Activated CD4-positive, alpha-beta T cell treated with anti-CD3 and anti-CD28 coated beads, Interleukin-2, Interleukin-4, amounts not matched to agents 100 ng/mL and 50 ng/mL, durations not matched to agents 16 hours and 8 hours (primary cell): ENCODE results near the gene PANK1.

Experiments
- DNase-seq: peaks from one replicate; pipeline ENCODE4 v3.0.0-alpha.2; 2020; ENCODE audit warnings: low spot score

The PANK1 gene

GRCh38 chr10:89615824-89616223 lies 29.2 kb downstream of the PANK1 start:
- no peak for DNase-seq

- DNase-seq, result no peak
Observed at GRCh38 chr10:89615112-89615511, 29.9 kb downstream of the PANK1 start.

- no peak for DNase-seq
Observed at GRCh38 chr10:89613582-89613981, 31.5 kb downstream of the PANK1 start.

- no peak for DNase-seq
Observed at GRCh38 chr10:89611282-89611681, 33.8 kb downstream of the PANK1 start.

GRCh38 chr10:89609833-89610346 lies 35.2 kb downstream of the PANK1 start:
- no peak for DNase-seq

GRCh38 chr10:89604200-89604599 lies 40.8 kb downstream of the PANK1 start:
- DNase-seq, result no peak

DNA sequence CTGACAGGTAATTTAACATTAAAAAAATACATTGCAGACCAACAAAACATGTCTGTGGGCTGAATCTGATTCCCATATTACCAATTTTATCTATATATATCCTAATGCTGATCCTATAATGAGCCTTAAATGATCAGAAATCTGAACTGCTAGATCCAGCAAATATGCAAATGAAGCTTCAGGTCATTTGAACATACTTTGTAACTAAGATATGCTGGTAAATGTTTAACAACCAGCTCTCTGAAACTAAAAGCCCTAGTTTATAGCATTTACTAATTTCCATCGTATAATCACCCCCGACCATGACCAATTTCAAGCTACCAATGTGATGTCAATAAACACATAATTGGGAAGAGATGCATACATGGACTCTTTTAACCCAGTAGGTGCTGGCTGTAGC lies 42.1 kb downstream of the PANK1 start:
- DNase-seq, result no peak

- no peak for DNase-seq
Observed at GRCh38 chr10:89601728-89602361, 43.2 kb downstream of the PANK1 start.

DNA sequence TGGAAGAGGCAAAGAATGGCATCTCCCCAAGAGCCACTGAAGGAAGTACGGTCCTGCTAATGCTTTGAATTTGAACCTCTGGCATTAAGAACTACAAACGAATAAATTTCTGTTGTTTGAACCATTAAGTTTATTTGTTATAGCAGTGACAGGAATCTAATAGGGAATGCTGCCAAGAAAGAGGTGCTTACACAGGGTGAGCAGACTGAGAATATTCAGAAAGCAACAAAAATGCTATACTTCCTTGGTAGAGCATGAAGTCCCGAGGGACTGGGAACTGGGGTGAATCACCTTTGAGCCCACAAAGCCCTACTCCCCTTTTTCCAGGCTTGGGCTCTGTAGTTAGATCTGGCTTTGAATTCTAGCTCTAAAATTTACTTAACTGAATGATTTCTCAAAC lies 45.0 kb downstream of the PANK1 start:
- no peak for DNase-seq

DNA sequence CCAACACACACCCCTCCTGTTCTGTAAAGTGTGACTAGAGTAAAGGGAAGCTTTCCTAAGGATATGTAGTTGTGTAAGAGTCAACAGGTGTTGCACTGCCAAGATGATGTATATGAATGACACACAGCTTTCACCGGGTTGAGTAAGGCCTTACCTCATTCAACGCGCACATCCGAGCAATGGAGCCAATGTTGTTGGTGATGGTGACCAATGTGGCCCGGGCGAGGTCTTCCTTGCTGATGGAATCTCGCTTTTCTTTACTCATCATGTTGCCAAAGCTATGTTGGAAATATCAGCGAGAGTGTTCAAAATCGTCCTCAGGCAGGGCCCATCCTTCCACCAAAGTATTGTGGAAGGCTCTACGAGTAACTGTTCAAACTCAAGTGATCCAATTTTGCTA lies 52.0 kb downstream of the PANK1 start:
- DNase-seq, result no peak

GRCh38 chr10:89592539-89592938 lies 52.5 kb downstream of the PANK1 start:
- DNase-seq, result no peak

DNA sequence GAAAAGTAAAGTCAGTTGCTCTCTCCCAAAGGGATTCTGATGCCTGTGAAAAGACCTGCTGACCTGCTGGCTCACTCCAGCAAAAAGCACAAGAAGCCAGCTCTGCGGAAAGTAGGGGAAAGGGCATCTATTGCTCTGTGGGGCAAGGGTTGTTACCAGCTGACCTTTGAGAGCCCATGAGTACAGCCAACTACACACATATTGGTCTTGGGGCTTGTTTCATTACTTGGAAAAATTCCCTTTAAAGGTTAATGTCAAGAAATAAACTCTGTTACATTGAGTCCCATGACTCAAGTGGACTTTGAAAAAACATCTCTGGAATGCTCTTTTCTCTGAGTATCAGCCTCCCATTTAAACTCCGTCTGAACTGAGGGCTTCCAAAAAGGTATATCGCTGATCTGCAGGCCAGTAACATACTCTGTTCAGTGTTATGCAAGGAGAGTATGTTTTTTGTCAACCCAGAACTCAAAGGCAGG lies 53.2 kb downstream of the PANK1 start:
- no peak for DNase-seq

DNA sequence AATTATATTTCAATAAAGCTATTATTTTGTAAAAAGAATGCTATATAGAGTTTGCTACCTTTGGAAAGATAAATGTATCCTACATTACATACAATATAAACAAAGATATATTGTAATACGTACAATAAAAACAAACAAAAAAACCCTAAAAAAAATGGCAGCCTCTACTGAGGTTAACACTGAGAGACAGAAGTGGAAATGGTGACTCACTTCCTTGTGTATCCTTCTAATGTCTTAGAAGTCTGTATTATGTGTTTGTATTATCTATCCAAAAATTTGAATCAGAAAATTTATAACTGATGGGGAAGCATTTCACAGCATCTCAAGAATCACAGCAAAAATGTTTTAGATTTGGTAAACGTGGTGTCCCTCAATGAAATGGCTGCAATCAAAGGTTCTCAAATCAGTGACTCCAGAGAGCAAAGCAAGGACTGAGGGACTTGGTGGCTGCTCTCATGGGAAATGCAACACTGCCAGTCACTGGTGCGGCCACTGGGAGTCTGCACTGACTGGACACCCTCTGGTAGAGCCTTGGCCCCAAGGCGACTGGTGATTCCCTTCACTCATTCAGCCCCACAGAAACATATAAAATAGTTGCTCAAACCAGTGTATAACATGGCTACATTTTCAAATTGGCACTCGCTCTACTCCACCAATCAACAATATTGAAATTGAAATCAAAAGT lies 53.8 kb downstream of the PANK1 start:
- DNase-seq, result no peak

GRCh38 chr10:89590326-89590725 lies 54.7 kb downstream of the PANK1 start:
- DNase-seq, result no peak

GRCh38 chr10:89589101-89589720 lies 55.8 kb downstream of the PANK1 start:
- no peak for DNase-seq

DNA sequence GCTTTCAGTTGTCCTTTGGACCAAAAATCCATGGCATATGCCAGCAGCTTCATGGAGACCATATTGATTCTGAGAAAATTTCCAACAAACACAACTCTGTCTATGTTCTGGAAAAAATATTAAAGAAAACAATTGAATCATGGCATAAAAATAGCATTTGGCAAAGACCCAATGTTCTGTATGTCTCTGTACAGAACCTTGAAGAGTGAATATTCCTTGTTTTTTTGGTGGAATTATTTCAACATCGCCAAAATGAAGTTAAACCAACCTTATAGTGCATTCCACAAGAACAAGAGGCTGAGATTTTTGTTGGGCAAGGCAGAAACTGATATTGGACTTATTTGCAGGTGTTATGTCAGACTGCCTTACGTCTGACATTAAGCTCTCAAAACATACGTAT lies 56.4 kb downstream of the PANK1 start:
- DNase-seq, result no peak

DNA sequence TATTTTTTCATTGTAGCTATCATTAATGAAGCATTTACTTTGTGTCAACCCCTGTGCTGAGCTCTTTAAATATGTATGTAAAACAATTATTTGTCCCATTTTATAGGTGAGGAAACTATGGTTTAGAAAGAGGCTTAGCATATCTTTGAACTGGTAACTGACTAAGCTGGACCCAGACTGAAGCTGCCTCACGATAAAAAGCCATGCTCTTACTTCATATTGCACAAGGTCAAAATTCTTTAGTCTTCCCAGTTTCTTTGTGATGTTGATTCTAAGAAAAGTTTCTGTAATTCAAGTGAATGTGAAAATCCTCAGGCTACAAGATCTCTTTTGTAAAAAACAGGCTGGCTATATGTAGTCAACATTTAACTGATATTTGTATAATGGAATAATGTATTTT lies 63.0 kb downstream of the PANK1 start:
- no peak for DNase-seq

DNA sequence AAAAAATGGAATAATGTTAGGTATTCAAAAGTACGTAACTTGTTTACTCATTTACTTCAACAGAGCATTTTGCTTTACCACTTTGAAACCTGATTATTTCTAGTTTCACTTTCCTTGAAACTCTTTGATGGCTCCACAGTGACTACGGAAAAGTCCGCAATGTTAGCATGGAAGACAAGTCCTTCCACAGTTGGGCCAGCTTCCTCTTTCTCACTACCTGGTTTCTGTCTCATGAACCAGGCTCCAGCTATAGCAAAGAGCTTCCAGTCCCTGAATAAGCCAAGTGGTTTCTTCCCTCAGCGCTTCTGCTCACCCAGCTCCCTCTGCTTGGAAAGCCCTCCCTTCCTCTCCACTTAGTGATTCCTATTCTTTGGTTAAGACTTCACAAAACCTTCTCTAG lies 64.8 kb downstream of the PANK1 start:
- no peak for DNase-seq

GRCh38 chr10:89576696-89577095 lies 68.3 kb downstream of the PANK1 start:
- no peak for DNase-seq

DNA sequence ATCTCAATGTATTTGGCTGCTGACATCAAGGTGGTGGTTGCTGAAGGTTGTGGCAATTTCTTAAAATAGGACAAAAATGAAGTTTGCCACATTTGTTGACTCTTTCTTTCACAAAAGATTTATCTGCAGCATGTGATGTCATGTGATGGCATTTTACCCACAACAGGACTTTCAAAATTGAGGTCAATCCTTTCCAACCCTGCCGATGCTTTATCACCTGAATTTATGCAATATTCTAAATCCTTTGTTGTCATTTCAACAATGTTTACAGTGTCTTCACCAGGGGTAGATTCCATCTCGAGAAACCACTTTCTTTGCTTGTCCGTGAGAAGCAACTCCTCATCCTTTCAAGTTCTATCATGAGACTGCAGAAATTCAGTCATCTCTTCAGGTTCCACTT lies 69.0 kb downstream of the PANK1 start:
- no peak for DNase-seq

DNA sequence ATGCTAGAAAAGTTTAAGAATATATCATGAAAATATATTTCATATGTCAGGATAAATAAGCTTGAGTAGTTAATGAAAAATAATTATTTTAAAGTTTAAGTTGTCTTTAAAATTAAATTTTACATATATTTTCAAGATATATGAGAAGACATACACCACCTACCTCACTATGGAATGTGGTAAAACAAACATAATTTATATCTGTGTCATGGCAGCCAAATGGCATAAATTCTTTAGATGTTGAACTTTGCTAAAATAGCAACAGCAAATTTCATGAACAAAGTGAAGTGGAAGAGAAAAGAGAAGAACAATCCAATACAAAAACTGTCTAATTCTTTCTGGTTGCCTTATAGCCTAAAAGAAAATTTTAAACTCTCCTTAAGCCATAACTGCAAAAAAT lies 70.0 kb downstream of the PANK1 start:
- no peak for DNase-seq

DNA sequence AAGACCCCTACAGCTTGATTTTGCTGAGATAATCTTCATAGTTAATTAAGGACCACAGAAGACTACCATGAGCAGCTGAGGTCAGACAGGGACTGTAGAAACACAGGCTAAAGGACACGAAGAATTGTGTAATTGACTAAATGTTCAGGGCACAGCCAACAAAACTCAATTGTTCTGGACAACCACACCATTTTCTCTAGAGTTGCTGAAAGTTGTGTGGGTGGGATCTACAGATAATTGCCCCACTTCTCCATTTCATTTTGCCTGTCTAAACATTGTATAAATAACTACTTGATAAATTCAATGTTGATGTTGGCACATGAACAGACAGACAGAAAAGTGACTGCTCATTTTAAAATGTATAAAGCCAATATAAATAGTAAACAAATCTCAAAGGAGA lies 70.7 kb downstream of the PANK1 start:
- DNase-seq, result no peak

DNA sequence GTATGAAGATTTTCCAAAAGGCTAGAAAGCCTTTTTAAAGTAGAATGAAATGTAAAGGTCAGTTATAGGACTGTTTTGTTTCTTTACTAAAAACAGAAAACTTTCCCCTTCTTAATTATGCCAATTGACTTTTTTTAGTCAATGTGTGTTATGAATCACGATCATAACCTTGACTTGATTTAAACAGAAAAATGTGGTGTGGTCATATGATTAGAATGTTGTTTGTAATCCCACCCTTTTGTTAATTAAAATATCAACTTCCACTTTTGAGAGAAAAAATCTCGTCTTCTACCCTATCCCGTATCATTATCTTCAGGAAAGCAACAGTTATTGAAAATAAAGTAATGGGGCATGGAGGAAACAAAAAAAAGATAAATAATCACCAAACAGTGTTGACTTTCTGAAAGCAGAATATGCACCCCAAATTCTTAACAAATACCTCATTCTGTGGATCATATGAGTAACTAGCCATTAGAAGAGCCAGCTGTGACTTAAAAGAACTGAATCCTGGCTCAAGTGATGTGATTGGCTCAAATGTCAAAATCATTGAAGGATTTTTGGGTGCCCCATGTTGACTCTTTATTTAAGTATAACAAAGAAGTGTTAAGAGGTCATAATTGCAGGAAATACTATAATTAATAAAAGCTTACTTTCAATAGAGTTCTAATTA lies 77.3 kb downstream of the PANK1 start:
- no peak for DNase-seq
